ENCODE measurements around the gene BRD2. TPM values are rescaled to one million over a fixed set of nuclear protein-coding genes. Genes with fewer than 3 reads are reported as not detected.

Gene BRD2
- total and polyA plus RNA-seq, 9 of the 15 experiments (the other 6 are each of a cell fraction or from before 2014, with no cell fraction given): 19.0 to 252 (median 181) TPM

DNA sequence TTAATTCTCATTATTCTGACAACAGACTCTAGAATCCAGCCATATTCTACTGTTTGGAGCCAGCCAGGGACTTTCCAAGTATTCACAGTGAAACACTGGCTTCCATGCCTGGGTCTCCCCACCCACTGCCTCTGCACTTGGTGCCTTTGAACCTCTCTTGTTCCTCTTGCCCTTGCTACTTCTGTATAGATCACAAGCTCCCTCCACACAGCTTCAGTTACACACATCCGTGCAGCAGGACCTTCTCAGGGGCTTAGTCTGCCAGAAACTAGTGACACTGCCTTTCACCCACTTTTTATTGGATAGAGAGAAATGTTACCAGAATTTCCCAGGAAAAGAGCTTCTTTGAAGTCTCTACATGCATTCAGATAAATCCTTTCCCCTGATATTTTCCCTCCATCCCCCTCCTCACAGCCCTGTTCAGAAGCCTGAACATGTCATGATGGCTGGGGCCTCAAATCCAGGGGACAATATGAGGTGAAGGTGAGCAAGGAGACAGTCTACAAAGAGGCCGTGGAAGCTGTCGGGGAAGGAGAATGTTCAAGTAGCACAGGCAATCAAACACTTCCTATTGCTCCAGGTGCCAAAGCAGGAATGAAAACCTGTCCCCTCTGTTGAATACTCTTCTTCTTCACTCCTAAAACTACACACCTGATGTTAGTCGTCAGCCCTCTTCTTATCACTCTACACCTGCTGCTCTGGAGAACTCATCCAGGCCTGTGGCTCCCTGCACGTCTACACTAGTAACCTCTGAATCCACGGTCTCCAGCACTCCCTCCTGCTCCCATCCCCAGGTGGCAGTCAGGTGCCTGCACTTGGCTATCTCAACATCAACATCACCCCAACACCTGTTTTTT is 61.2 kb downstream of the BRD2 start (continued):
- TF ChIP-seq, protein P1, sequence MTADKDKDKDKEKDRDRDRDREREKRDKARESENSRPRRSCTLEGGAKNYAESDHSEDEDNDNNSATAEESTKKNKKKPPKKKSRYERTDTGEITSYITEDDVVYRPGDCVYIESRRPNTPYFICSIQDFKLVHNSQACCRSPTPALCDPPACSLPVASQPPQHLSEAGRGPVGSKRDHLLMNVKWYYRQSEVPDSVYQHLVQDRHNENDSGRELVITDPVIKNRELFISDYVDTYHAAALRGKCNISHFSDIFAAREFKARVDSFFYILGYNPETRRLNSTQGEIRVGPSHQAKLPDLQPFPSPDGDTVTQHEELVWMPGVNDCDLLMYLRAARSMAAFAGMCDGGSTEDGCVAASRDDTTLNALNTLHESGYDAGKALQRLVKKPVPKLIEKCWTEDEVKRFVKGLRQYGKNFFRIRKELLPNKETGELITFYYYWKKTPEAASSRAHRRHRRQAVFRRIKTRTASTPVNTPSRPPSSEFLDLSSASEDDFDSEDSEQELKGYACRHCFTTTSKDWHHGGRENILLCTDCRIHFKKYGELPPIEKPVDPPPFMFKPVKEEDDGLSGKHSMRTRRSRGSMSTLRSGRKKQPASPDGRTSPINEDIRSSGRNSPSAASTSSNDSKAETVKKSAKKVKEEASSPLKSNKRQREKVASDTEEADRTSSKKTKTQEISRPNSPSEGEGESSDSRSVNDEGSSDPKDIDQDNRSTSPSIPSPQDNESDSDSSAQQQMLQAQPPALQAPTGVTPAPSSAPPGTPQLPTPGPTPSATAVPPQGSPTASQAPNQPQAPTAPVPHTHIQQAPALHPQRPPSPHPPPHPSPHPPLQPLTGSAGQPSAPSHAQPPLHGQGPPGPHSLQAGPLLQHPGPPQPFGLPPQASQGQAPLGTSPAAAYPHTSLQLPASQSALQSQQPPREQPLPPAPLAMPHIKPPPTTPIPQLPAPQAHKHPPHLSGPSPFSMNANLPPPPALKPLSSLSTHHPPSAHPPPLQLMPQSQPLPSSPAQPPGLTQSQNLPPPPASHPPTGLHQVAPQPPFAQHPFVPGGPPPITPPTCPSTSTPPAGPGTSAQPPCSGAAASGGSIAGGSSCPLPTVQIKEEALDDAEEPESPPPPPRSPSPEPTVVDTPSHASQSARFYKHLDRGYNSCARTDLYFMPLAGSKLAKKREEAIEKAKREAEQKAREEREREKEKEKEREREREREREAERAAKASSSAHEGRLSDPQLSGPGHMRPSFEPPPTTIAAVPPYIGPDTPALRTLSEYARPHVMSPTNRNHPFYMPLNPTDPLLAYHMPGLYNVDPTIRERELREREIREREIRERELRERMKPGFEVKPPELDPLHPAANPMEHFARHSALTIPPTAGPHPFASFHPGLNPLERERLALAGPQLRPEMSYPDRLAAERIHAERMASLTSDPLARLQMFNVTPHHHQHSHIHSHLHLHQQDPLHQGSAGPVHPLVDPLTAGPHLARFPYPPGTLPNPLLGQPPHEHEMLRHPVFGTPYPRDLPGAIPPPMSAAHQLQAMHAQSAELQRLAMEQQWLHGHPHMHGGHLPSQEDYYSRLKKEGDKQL (CRISPR knock-in tag; IDR thresholded peaks at IDR 0.05; ENCODE audit: borderline replicate concordance): no peak
- TF ChIP-seq KLF16 (IDR thresholded peaks at IDR 0.05) (no peak), YY1 (IDR thresholded peaks at IDR 0.05; ENCODE audit: borderline replicate concordance in 1 of 3, control insufficient read depth in 1 of 3, extremely low read depth in 1 of 3, insufficient read depth in 3 of 3, insufficient read length in 1 of 3, insufficient replicate concordance in 2 of 3, low read depth in 1 of 3, low read length in 2 of 3) (peak in 1 of 3 experiments; percentile 7)
- TF ChIP-seq, protein P2, sequence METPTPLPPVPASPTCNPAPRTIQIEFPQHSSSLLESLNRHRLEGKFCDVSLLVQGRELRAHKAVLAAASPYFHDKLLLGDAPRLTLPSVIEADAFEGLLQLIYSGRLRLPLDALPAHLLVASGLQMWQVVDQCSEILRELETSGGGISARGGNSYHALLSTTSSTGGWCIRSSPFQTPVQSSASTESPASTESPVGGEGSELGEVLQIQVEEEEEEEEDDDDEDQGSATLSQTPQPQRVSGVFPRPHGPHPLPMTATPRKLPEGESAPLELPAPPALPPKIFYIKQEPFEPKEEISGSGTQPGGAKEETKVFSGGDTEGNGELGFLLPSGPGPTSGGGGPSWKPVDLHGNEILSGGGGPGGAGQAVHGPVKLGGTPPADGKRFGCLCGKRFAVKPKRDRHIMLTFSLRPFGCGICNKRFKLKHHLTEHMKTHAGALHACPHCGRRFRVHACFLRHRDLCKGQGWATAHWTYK (CRISPR knock-in tag; IDR thresholded peaks at IDR 0.05): no peak
- TF ChIP-seq, protein P3, sequence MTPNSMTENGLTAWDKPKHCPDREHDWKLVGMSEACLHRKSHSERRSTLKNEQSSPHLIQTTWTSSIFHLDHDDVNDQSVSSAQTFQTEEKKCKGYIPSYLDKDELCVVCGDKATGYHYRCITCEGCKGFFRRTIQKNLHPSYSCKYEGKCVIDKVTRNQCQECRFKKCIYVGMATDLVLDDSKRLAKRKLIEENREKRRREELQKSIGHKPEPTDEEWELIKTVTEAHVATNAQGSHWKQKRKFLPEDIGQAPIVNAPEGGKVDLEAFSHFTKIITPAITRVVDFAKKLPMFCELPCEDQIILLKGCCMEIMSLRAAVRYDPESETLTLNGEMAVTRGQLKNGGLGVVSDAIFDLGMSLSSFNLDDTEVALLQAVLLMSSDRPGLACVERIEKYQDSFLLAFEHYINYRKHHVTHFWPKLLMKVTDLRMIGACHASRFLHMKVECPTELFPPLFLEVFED (CRISPR knock-in tag; conservative IDR thresholded peaks at IDR 0.05): no peak

All from K562 (cell line).